K562 (cell line): Measurements from ENCODE around the gene CCDC47. TPM values are rescaled to one million over a fixed set of nuclear protein-coding genes. Genes with fewer than 3 reads are reported as not detected.

Source experiments
- BRD9 ChIP-seq: fragments of 450-650 bp; IDR thresholded peaks from 2 replicates; pipeline ENCODE4 v1.6.1; 2018; ENCODE audit warnings: low read depth; ENCODE audit not compliant: partially characterized antibody
- DPF2 ChIP-seq: fragments of 450-650 bp; IDR thresholded peaks from 2 replicates; pipeline ENCODE4 v1.6.1; 2016
- ETS2 ChIP-seq: IDR thresholded peaks from 2 replicates; pipeline ENCODE4 v1.6.1; 2016; ENCODE audit warnings: borderline replicate concordance, missing genetic modification characterization, mild to moderate bottlenecking, moderate library complexity, missing compliant biosample characterization; ENCODE audit not compliant: poor library complexity, severe bottlenecking
- GTF2B ChIP-seq: IDR thresholded peaks from 2 replicates; pipeline ENCODE4 v1.6.1; 2011; ENCODE audit not compliant: insufficient read length; ENCODE audit errors: extremely low read depth
- HMGN3 ChIP-seq: IDR thresholded peaks from 2 replicates; pipeline ENCODE4 v1.6.1; 2011; ENCODE audit warnings: borderline replicate concordance, low read depth, mild to moderate bottlenecking, mixed read lengths, low read length; ENCODE audit not compliant: insufficient read length; ENCODE audit errors: extremely low read depth
- KAT8 ChIP-seq: fragments of 450-650 bp; IDR thresholded peaks from 2 replicates; pipeline ENCODE4 v1.6.1; 2016; ENCODE audit warnings: low read depth, mild to moderate bottlenecking
- MLLT1 ChIP-seq, 2 experiments: fragments of 450-650 bp; IDR thresholded peaks; 2 replicates each; pipeline ENCODE4 v1.6.1; 2016
- MTA1 ChIP-seq: fragments of 450-650 bp; IDR thresholded peaks from 2 replicates; pipeline ENCODE4 v1.6.1; 2017; ENCODE audit warnings: borderline replicate concordance
- NFYB ChIP-seq: IDR thresholded peaks from 2 replicates; pipeline ENCODE4 v1.6.1; 2011; ENCODE audit warnings: mild to moderate bottlenecking, moderate library complexity; ENCODE audit not compliant: insufficient read length; ENCODE audit errors: extremely low read depth
- POLR2B ChIP-seq: fragments of 450-650 bp; IDR thresholded peaks from 2 replicates; pipeline ENCODE4 v1.6.1; 2018; ENCODE audit warnings: low read depth; ENCODE audit not compliant: partially characterized antibody
- RBM17 ChIP-seq: fragments of 200-400 bp; formaldehyde crosslinking; IDR thresholded peaks from 2 replicates; pipeline ENCODE4 v1.6.1; 2017; ENCODE audit warnings: low read depth, mild to moderate bottlenecking, low read length, borderline replicate concordance
- RFX1 ChIP-seq: fragments of 450-650 bp; IDR thresholded peaks from 2 replicates; pipeline ENCODE4 v1.6.1; 2016; ENCODE audit warnings: mild to moderate bottlenecking, moderate library complexity
- RREB1 ChIP-seq: fragments of 250-450 bp; sonication (Bioruptor Pico); IDR thresholded peaks from 2 replicates; pipeline ENCODE4 v1.4.0; 2020
- SIX5 ChIP-seq, 2 experiments: IDR thresholded peaks; 2 replicates each; pipeline ENCODE4 v1.6.1; 2011; ENCODE audit warnings: low read length in 2 of 2, borderline replicate concordance in 1 of 2, low read depth in 1 of 2, mild to moderate bottlenecking in 1 of 2, moderate library complexity in 1 of 2; ENCODE audit not compliant: insufficient read depth in 1 of 2
- SNIP1 ChIP-seq: fragments of 450-650 bp; IDR thresholded peaks from 2 replicates; pipeline ENCODE4 v1.7.1; 2017; ENCODE audit warnings: low read depth, mild to moderate bottlenecking
- TAF7 ChIP-seq: fragments of 450-650 bp; IDR thresholded peaks from 2 replicates; pipeline ENCODE4 v1.6.1; 2016; ENCODE audit warnings: missing genetic modification characterization, missing compliant biosample characterization
- ZC3H8 ChIP-seq: fragments of 450-650 bp; IDR thresholded peaks from 2 replicates; pipeline ENCODE4 v1.6.1; 2017
- ZEB2 ChIP-seq: fragments of 450-650 bp; IDR thresholded peaks from 2 replicates; pipeline ENCODE4 v1.6.1; 2016
- ZNF212 ChIP-seq: fragments of 450-650 bp; formaldehyde crosslinking; IDR thresholded peaks from 2 replicates; pipeline ENCODE4 v1.4.0; 2020; ENCODE audit warnings: mild to moderate bottlenecking
- ZNF23 ChIP-seq: fragments of 250-450 bp; sonication (Bioruptor Pico); IDR thresholded peaks from 2 replicates; pipeline ENCODE4 v1.4.0; 2020; ENCODE audit warnings: mild to moderate bottlenecking
- ZNF766 ChIP-seq: fragments of 200-800 bp; sonication (Bioruptor generic); conservative IDR thresholded peaks from 2 replicates; pipeline ENCODE4 v1.6.1; 2016; ENCODE audit warnings: missing genetic modification characterization, missing compliant biosample characterization
- polyA plus RNA-seq, 8 experiments: library from polyadenylated mRNA; depleted of rRNA in 4 of 8; stranded (reverse) in 5 of 8; unstranded in 3 of 8; fragments of >200 nt; fragmentation: Nextera tagmentation in 2 of 8; fragmentation: Illumina TruSeq in 1 of 8; extraction: Ambion mirVana in 2 of 8; extraction: Trizol in 1 of 8; gene quantifications; 2 replicates each; pipeline versions ENCODE4 v1.2.1 to v1.2.3, GENCODE V29; 2011 to 2014; ENCODE audit warnings: inconsistent platforms in 1 of 8, missing spikeins in 1 of 8
- total RNA-seq, 7 experiments: library from RNA; depleted of rRNA in 6 of 7; stranded (reverse); fragments of >200 nt in 6 of 7; fragmentation: Illumina TruSeq in 2 of 7; extraction: Trizol in 2 of 7; gene quantifications; 2 replicates each; pipeline versions ENCODE4 v1.2.1 to v1.2.3, GENCODE V29; 2011 to 2021; ENCODE audit warnings: low replicate concordance in 1 of 7

Gene CCDC47
- total and polyA plus RNA-seq, 9 of the 15 experiments (the other 6 are each of a cell fraction or from before 2014, with no cell fraction given) = 15.5 to 162 (median 122) TPM

DNA sequence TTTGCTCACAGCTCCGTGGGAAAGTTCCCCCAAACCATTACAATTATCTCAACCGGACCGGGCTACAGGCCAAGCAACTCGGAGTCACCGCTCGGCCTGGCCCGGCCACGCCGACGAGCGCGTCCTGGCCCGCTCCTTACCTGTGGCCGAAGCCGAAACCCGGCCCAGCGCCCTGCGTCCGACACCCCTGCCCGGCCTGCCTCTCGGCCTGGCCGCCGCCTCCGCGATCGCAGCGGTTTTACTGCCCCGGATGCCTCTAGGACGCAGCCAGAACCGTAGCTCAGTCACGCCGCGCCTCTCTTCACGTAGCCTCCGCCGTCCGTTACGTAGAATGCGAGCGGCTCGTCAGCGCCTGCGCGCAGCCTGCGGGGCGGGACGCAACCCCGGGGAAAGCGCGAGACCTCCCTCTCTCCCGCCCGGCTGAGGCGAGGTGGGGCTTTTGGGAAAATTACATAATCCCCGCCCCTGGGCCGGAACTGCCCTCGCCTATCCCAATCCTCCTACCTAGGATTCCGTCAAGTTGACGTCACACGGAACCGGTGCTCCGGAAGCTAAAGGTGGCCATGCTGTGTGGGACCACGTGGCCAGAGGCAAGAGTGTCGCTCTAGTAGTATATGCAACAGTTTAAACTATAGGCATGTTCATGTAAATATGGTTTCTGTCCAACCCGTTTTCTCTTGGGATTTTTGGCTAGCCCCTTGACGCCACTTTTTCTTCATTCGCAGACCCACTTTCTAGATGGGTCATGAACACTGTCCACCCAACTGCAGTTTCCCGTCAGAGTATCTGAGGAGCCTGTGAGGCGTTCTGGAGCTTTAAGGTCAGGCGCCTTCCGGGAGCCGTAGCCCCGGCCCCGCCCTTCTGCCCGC lies at the start of gene CCDC47 (continued):
- TF ChIP-seq POLR2B = peak; percentile 79
- TF ChIP-seq ZNF23 (CRISPR knock-in tag) = no peak
- TF ChIP-seq SIX5 (IDR thresholded peaks at IDR 0.05; ENCODE audit: borderline replicate concordance in 1 of 2, insufficient read depth in 1 of 2, low read depth in 1 of 2, low read length in 2 of 2) = no peak
- no peak; the same call in none of the 2 replicates for TF ChIP-seq MTA1
- no peak; the same call in 1 of the 2 replicates for TF ChIP-seq ZEB2
- 0 out of 2 replicates have a peak, but pooled peaks have one; percentile 64 for TF ChIP-seq ZNF766
- TF ChIP-seq RREB1 (CRISPR knock-in tag) = 0 out of 2 replicates have a peak, but pooled peaks have one; percentile 83
- peak; percentile 67; the same call in 1 of the 2 replicates for TF ChIP-seq DPF2
- TF ChIP-seq HMGN3 = peak; percentile 90
- no peak for TF ChIP-seq RBM17
- no peak for TF ChIP-seq ZNF212
- TF ChIP-seq TAF7 (tag) = 0 out of 2 replicates have a peak, but pooled peaks have one; percentile 41
- TF ChIP-seq ETS2 (tag) = no peak
- no peak for TF ChIP-seq NFYB
- TF ChIP-seq GTF2B = no peak
- peak; percentile 44 for TF ChIP-seq BRD9
- no peak for TF ChIP-seq ZC3H8
- peak; percentile 77 to 84; a peak in 2 of 4 replicates for TF ChIP-seq MLLT1 (IDR thresholded peaks at IDR 0.05)
- no peak for TF ChIP-seq SNIP1
- no peak for TF ChIP-seq RFX1
- TF ChIP-seq KAT8 = no peak
